GM21367 (cell line): ENCODE measurements around the gene GAPT.

Experiments
- ATAC-seq: cut with Tn5 transposase; IDR thresholded peaks from one replicate; pipeline ENCODE4 v1.9.1; 2021; ENCODE audit not compliant: unreplicated experiment

Gene GAPT

DNA sequence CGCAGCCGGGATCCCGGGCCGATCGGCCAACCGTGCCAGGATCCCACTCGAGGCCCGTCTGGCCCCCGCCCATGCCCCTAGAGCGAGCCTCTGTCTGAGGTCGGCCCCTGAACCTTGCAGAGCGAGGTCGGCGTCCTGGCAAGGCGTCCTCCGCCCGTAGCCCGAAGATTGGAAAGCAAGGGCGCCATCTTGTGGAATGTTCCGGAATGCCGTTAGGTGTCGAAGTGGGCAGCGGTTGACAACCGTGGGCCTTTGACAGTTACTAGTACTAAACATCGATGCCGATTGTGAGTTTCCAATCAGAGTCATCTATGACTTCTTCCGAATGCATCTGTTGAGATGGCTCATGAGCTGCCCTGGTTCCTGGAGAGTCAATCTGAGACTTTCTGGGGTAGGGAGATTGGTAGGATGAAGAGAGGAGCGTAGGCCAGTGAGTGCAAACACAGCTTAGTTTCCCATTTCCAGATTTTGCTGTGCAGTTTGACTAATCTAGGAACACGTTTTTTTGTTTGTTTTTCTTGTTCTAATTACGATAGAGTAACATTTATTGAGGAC, 30.4 kb upstream of the GAPT start:
- peak; percentile 85 for ATAC-seq

DNA sequence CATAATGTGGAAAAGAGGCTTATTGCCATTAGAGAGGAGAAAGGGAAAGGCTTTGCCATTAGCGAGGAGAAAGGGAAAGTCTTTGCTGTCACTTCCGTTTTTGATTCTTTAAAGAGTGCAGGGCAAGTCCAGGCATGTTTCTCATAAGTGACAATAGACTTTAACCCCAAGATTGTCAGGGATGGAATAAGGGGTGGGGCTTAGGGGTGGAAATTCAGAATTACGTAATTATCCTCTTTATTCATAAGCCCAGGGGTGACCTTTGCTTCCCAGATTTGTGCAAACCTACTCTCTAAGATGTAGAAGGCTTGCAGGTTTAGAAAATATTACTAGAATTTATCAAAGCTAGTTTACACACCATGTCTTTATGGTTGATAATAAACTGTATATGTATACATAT, 29.1 kb upstream of the GAPT start:
- ATAC-seq: no peak

DNA sequence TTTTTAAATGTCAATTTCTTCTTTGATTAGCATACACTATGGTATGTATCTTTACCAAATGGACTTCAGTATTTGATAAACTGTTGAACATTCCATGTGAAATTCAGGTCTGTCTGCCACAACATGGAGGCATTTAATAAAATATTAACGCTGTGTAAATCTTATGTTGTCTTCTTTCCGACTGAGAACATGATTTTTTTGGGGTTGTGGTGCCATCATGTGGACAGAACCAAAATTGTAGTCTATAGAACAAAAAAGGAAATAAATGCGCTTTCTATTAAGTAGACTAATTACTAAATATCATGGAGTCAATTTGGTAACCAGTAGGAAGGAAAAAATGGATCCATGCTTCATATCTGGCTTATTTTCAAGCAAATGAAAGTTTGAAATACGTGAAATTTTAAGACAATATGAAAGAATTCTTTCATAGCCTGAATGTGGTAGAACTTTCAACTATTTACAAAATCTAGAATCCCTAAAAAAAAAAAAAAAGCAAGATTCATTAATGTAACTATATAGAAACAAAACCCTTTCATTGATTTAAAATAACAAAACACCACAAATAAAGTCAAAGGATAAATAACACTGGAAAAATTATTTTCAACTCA, 28.5 kb upstream of the GAPT start:
- no peak for ATAC-seq

DNA sequence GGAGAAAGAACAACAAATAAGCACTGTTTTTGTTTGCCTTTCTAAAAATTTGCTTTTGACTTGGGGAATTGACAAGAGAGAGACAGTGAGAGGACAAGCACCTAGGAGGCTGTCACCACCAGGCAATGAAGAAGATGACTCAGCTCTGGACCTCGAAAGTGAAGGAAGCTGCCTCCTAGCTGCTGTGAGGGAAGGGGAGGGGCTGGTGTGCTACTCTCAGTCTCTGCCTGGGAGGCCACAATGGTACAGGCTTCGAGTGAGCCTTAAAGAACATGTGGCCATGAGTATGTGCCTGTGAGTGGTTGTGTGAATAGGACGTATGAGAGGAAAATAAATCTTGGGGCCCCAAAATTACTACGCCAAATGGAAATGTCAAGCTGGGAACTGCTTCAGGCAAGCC, 24.3 kb upstream of the GAPT start:
- peak; percentile 99 for ATAC-seq

DNA sequence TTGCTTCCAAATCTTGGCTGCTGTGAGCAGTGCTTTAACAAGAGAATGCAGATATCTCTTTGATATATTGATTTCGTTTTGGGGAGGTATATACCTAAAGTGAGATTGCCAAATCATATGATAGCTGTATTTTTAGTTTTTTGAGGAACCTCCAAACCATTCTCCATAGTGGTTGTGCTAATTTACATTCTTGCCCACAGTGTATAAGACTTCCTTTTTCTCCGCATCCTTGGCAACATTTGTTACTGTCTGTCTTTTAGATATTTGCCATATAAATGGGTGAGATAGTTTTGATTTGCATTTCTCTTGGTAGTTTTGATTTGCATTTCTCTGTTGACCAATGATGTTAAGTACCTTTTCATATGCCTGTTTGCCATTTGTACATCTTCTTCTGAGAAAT, 21.3 kb upstream of the GAPT start:
- ATAC-seq: no peak

DNA sequence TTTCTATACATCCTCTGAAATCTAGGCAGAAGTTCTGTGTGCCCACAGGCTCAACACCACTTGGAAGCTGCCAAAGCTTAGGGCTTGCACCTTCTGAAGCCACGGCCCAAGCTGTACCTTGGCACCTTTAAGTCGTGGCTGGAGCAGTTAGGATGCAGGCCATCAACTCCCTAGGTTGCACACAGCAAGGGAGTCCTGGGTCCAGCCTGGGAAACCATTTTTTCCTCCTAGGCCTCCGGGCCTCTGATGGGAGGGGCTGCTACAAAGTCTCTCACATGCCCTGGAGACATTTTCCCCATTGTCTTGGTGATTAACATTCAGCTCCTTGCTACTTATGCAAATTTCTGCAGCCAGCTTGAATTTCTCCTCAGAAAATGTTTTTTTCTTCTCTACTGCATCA, 15.8 kb upstream of the GAPT start:
- no peak for ATAC-seq

DNA sequence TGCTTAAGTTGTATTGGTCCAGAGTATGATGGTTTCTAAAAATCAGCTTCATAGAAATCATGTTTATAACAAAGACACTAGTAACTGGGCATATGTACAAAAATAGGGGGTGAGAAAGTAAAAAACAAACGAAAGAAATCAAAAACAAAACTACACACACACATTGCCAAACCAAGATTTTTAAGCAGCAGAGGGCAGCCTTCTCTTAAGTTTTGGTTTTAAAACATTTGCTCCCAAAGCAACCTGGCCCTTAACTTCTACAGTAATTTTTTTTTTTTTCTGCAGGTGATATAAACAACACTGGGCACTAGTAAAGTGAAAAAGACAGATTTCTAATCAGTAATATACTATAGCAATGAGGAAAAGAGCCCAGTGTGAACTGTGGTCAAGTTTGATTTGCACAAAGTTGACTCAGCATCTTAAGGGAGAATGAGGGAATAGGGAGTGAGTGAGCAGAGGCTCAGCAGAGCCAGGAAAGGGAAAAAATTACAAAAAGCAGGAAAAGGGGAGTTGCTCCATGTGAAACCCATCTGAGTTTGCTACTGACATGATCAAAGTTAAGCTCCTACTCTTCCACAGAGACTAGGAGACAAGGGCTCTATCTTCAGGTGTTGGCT, 13.4 kb upstream of the GAPT start:
- ATAC-seq: no peak

DNA sequence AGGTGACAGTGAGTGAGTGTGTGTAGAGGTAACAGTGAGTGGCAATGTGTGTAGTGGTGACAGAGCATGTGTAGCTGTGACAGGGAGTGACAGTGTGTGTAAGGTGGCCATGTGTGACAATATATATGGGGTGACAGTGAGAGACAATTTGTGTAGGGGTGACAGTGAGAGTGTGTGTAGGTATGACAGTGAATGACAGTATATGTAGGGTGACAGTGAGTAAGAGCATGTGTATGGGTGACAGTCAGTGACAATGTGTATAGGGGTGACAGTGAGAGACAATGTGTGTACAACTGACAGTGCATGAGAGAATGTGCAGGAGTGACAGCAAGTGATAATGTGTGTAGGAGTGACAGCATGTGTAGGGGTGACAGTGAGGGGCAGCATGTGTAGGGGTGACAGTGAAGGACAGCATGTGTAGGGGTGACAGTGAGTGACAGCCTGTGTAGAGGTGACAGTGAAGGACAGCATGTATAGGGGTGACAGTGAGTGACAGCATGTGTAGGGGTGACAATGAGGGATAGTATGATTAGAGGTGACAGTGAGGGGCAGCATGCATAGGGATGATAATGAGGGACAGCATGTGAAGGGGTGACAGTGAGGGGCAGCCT, 10.1 kb upstream of the GAPT start:
- ATAC-seq: no peak

DNA sequence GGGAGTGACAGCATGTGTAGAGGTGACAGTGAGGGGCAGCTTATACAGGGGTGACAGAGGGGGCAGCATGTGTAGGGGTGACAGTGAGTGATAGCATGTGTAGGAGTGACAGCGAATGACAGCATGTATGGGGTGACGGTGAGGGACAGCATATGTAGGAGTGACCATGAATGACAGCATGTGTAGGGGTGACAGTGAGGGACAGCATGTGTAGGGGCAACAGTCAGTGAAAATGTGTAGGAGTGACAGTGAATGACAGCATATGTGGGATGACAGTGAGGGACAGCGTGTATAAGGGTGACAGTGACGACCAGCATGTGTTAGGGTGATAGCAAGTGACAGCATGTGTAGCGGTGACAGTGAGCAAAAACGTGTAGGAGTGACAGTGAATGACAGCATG, 9.4 kb upstream of the GAPT start:
- ATAC-seq: no peak

DNA sequence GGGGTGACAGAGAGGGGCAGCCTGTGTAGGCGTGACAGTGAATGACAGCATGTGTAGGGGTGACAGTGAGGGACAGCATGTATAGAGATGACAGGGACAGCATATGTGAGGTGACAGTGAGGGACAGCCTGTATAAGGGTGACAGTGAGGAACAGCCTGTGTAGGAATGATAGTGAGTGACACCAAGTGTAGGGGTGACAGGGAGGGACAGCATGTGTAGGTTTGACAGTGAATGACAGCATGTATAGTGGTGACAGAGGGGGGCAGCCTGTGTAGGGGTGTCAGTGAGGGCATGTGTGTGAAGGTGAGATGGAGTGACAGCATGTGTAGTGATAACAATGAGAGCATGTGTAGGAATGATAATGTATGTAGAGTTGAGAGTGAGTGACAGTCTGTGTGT, 8.7 kb upstream of the GAPT start:
- ATAC-seq: no peak

DNA sequence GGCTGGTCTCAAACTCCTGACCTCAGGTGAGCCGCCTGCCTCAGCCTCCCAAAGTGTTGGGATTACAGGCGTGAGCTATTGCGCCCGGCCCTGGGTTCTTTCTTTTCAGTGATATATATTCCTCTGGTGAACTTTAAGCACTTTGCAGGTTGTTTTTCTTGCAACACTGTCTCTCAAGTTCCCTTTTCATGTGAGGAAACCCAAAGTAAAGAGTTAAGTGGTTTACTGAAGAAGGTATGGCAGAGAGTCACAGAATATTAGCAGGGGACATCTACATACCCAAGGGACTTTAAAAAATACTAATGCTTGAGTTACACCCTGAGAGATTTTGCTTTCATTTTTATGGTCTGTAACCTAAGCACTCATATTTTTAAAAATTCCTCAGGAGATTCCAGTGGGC, 6.7 kb upstream of the GAPT start:
- ATAC-seq: no peak

DNA sequence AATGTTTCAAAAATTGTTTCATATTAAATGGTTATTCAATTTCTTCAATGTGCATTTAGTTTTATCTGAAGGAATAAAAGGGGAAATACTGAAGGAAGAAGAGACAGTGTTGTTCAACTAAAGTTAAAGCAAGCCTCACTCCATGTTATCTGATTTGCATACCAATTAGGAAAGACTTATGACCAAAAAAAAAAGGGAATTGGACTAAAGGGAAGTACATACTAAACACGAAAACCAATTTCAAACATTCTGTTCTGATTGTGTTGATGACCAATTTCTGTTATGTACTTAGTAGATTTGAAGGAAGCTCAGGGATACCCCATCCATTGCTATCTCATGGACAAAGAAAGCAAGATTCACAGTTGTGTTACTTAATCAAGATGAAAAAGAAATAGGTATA, 4.9 kb upstream of the GAPT start:
- no peak for ATAC-seq

DNA sequence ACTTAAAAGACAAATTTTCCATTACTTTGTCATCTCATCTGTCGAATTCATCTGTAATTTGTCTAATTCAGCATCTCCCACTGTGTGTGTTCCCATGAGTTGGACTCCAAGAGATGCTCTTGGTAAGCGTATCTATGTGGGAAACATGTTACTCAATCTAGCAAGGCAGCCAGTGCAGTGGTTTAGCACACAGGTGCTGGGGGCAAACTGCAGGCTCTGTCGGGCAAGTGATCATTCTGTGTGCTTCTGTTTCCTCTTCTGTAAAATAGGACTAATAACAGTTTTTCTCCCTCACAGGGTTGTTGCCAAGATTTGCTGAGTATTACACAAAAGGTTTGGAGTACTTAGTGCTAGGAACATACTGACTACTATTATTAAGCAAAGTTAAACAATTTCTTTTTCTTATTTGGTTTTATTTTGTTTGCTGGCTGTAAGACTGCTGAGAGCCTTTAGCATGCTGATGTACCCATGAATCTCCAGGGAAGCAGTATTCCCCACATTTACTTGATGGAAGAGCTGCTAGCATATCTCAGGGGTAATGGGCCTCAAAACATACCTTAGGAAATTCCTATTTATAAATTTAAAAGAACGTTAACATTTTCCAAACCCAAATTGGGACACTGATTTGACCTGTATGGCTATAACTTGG, 709 bp upstream of the GAPT start:
- no peak for ATAC-seq

DNA sequence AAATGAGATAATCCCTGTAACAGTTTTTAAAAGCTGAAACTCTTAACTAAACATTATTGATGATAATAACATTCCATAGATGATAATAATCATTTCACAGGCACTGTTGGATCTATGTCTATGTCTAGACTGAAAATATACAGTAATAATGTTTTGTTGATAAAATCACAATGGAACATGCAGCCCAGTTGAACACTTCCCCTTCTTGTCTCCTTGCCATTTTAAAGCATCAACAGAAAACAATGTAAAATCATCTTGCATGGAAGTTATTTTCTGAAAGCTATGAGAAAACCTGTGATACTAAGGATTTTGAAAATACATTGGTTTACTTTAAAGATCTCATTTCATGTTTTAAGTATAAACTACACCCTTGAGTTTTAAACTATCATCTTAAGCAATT, 1.9 kb downstream of the GAPT start:
- ATAC-seq: no peak

DNA sequence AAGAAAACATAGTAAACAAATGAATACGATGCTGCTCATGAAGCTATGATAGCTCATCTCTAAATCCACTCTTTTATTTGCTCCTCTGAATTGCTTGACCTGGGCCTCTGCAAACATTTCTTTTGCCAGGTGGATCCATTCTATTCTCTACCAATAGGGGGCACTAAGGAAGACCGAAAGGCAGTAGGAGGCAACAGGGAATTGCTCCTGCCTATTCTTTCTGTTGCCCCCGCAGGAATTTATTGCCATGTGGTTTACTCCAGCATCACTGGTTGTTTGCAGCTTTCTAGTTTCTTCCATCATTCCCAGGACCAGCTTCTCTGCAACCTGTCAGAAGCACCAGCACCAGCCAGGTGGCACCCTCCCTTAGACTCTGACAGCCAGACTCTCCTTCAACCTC, 5.3 kb downstream of the GAPT start:
- ATAC-seq: no peak

DNA sequence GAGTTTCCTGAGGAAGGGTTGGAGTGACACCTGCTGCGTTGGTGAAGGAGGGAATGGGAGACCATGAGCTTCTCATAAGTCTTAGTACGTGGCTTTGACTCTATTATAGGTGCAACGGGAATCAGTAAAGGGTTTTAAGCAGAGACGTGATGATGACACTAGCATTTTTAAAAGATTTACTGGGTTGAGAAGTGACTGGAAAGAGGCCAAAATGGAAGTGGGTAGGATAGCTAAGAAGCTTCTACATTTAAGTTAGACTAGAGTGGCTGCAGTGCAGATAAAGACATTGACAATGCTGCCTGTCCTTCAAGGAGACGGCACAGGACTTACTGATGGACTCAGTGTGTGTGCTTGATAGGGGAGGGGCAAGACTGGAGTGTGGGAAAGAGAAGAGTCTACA, 6.2 kb downstream of the GAPT start:
- ATAC-seq: no peak

DNA sequence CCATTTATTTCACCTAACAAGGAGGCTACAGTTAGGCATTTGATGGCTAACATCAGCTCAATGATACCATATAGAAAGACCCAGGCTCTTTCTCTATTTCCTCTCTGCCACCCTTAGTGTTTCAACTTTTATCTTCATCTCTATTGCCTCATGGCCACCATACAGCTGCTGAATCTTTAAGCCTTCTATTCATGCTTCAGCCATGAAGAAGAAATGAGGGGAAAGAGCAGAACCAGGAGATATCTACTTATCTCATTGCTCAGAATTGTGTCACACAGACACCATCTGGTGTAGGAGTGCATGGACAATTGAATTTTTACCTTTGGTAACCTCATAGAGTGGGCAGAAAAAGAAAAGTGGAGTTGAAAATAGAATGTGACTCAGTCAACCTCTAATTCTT, 6.7 kb downstream of the GAPT start:
- no peak for ATAC-seq

DNA sequence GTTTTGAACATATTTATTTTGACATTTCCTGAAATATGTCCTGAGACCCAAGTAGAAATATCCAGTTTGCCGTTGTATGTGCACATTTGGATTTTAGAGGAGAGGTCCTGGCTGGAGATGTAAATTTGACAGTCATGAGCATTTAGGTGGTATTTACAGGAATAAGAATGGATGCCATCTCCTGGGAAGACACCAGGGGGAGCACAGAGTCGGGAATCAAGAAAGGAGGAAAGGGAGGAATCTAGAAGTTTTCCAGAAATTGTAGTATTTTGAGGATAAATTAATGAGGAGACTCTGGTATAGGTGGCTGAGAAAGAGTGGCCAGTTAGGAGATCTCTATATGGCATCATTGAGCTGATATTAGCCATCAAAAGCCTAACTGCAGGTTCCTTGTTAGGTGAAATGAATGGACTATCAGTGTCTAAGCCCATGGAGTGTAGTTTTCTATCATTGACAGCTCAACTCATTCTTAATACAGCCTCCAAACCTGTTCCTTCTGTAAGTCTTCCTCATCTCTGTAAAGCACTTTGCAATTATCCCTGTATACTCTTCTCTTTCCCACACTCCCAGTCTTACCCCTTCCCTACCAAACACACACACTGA, 7.2 kb downstream of the GAPT start:
- ATAC-seq: no peak

DNA sequence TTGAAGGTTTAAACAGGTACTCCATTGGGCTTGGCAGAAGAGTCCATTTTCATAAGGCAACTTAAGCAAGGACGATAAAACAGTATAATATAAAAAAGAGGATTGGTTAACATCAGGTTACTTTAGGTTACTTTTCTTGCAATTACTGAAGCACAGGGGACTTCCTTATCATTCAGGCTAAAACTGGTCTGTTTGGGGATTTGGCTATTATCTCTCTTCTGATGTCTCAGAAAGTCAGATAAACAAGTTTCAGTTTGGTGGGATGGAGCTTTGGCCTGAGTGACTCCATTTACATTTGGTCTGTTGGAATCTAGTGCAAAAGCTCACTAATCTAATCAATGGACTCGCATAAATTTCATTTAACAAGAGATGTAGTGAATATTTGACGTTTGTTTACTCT, 8.0 kb downstream of the GAPT start:
- ATAC-seq: no peak

DNA sequence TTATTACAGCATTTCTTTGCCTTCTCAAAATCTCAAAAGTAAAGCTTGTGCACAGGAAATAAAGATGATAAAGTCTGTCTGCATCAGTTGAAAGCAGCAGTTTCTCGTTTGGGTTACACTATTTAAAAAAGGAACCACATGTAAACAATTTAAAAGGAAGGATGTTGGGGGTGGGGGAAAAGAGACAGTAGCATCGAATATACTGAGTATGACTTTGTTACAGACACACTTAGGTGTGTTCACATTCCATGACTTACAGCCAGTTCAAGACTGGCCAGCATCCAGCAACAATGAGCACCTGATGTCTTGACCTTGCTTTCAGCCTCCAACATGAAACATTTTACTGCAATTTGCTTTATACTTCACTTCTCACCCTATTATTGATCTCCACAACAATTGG, 8.7 kb downstream of the GAPT start:
- ATAC-seq: no peak

DNA sequence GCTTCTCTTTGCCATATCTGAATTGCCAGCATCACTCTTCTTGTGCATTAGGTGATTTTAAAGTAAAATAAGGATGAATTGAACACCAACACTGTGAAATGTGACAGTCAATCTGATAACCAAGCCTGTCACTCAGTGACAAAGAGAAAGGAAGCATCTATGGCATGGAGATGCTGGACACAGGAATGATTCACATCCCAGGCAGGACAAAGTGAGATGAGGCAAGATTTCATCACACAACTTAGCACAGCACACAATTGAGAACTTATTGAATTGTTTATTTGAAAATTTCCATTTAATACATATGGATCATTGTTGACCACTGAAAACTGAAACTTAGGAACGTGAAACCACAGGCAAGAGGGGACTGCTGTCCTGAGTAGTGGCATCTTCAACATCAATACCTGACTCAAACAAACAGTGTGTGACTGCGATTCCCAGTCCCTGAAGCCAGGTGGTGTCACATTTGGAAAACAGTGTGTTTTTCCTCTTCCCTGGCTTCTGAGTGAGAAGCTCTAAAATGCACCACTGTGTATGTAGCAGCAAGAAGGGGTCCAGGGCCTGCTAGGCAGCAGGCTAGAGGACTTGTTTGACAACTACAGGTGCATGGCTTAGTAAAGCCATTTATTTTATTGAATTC, 10.7 kb downstream of the GAPT start:
- no peak for ATAC-seq
